HCT116 (cell line): ENCODE measurements around the gene SLC8A1. TPM values are rescaled to one million over a fixed set of nuclear protein-coding genes. Genes with fewer than 3 reads are reported as not detected.

ENCODE experiments used
- ATAC-seq: fragments of 200-7000 bp; cut with Tn5 transposase; 2 replicates; pipeline ENCODE4 v1.9.1; 2020; ENCODE audit warnings: mild to moderate bottlenecking, moderate library complexity
- BruUV-seq: library from RNA; stranded (reverse); fragments of 400-500 nt; replicated peaks from 2 replicates; lab custom pipeline; 2021; lab: Mats Ljungman, UMichigan
- CTCF ChIA-PET: fragments of 300-600 bp; sonication (Branson Sonifier 250); formaldehyde crosslinking; loops from one replicate; lab custom pipeline; 2021; ENCODE audit warnings: antibody characterized with exemption; lab: Charles Lee
- POLR2A ChIA-PET: fragments of 300-600, 350-600 bp; sonication (Branson Sonifier 250); formaldehyde crosslinking; loops from one replicate; lab custom pipeline; 2021; ENCODE audit warnings: antibody characterized with exemption; lab: Charles Lee
- RAD21 ChIA-PET, 2 experiments: fragments of 300-600 bp; sonication (Branson Sonifier 250); formaldehyde crosslinking; loops; one replicate each; lab custom pipeline; 2023; ENCODE audit warnings: low total read pairs in 2 of 2; ENCODE audit not compliant: uncharacterized antibody in 2 of 2, unreplicated experiment in 2 of 2, low non-redundant PET in 1 of 2; lab: Charles Lee
- DNase-seq: peaks from one replicate; pipeline ENCODE4 v3.0.0-alpha.2; 2010; ENCODE audit warnings: low read depth, low spot score
- H2AFZ ChIP-seq: fragments of 200-600 bp; shearing (Covaris generic), sonication (generic); 2 replicates; pipeline ENCODE4 v1.6.1; 2017; ENCODE audit warnings: low read depth, mixed run types, mixed read lengths, antibody characterized with exemption, low read length; ENCODE audit not compliant: poor library complexity, severe bottlenecking
- H3K27ac ChIP-seq: 2 replicates; pipeline ENCODE4 v1.5.1; 2012; ENCODE audit warnings: low read depth, low read length
- H3K27me3 ChIP-seq: fragments of 200-600 bp; sonication (generic); 2 replicates; pipeline ENCODE4 v1.6.1; 2016; ENCODE audit warnings: mixed run types, low read length, mixed read lengths; ENCODE audit not compliant: insufficient read depth
- H3K36me3 ChIP-seq, 2 experiments: fragments of 200-500 bp in 1 of 2; fragments of 200-600 bp in 1 of 2; sonication (Bioruptor generic) in 1 of 2; sonication (generic) in 1 of 2; 2 replicates each; pipeline versions ENCODE4 v1.5.1 to v1.6.1; 2014 to 2016; ENCODE audit warnings: low read length in 2 of 2, inconsistent platforms in 1 of 2, mixed read lengths in 1 of 2, mixed run types in 1 of 2; ENCODE audit not compliant: insufficient read depth in 2 of 2, control insufficient read depth in 1 of 2
- H3K4me1 ChIP-seq, 2 experiments: fragments of 200-600 bp in 1 of 2; sonication (generic) in 1 of 2; 2 replicates each; pipeline versions ENCODE4 v1.5.1 to v1.6.1; 2012 to 2017; ENCODE audit warnings: low read length in 2 of 2, inconsistent platforms in 1 of 2, mild to moderate bottlenecking in 1 of 2, mixed read lengths in 1 of 2, mixed run types in 1 of 2, moderate library complexity in 1 of 2; ENCODE audit not compliant: insufficient read depth in 2 of 2, control insufficient read depth in 1 of 2
- H3K4me2 ChIP-seq: fragments of 200-600 bp; sonication (generic); 2 replicates; pipeline ENCODE4 v1.6.1; 2017; ENCODE audit warnings: mixed run types, low read length, mixed read lengths
- H3K4me3 ChIP-seq, 2 experiments: fragments of 200-600 bp in 1 of 2; sonication (generic) in 1 of 2; replicated peaks in 1 of 2; 2 replicates each; pipeline ENCODE4 v1.5.1; 2011 to 2016; ENCODE audit warnings: low read length in 2 of 2, control low read depth in 1 of 2, low read depth in 1 of 2, mild to moderate bottlenecking in 1 of 2, mixed read lengths in 1 of 2, mixed run types in 1 of 2
- H3K79me2 ChIP-seq: fragments of 200-600 bp; sonication (generic); 2 replicates; pipeline ENCODE4 v1.6.1; 2017; ENCODE audit warnings: mild to moderate bottlenecking, mixed run types, low read length, moderate library complexity, mixed read lengths; ENCODE audit not compliant: insufficient read depth
- H3K9ac ChIP-seq: fragments of 200-600 bp; sonication (generic); 2 replicates; pipeline ENCODE4 v1.6.1; 2016; ENCODE audit warnings: low read length, mixed read lengths
- H3K9me2 ChIP-seq: fragments of 200-600 bp; sonication (generic), shearing (Covaris generic); 2 replicates; pipeline ENCODE4 v1.6.1; 2017; ENCODE audit warnings: mixed run types, mild to moderate bottlenecking, moderate library complexity; ENCODE audit not compliant: insufficient read depth
- H3K9me3 ChIP-seq, 2 experiments: fragments of 200-500 bp in 1 of 2; fragments of 200-600 bp in 1 of 2; sonication (Bioruptor generic) in 1 of 2; sonication (generic) in 1 of 2; 2 replicates each; pipeline ENCODE4 v1.6.1; 2014 to 2017; ENCODE audit warnings: low read length in 2 of 2, mixed read lengths in 2 of 2, inconsistent platforms in 1 of 2, low read depth in 1 of 2, mild to moderate bottlenecking in 1 of 2, mixed run types in 1 of 2, moderate library complexity in 1 of 2; ENCODE audit not compliant: control insufficient read depth in 1 of 2, insufficient read depth in 1 of 2
- H4K20me1 ChIP-seq: fragments of 200-600 bp; sonication (generic), shearing (Covaris generic); 2 replicates; pipeline ENCODE4 v1.6.1; 2017; ENCODE audit warnings: mixed run types, mild to moderate bottlenecking, moderate library complexity; ENCODE audit not compliant: insufficient read depth
- CBX3 ChIP-seq: IDR thresholded peaks from 2 replicates; pipeline ENCODE4 v1.6.1; 2012; ENCODE audit warnings: low read depth
- CEBPB ChIP-seq: IDR thresholded peaks from 2 replicates; pipeline ENCODE4 v1.6.1; 2012; ENCODE audit warnings: low read depth
- EZH2 ChIP-seq: fragments of 200-600 bp; sonication (generic); IDR thresholded peaks from 2 replicates; pipeline ENCODE4 v1.6.1; 2017; ENCODE audit warnings: antibody characterized with exemption, mixed run types
- EZH2phosphoT487 ChIP-seq: fragments of 200-600 bp; IDR thresholded peaks from 2 replicates; pipeline ENCODE4 v1.6.1; 2018; ENCODE audit warnings: antibody characterized with exemption, borderline replicate concordance
- FOSL1 ChIP-seq: IDR thresholded peaks from 2 replicates; pipeline ENCODE4 v1.6.1; 2012; ENCODE audit warnings: low read depth
- JUND ChIP-seq: IDR thresholded peaks from 2 replicates; pipeline ENCODE4 v1.6.1; 2012
- SP1 ChIP-seq: IDR thresholded peaks from 2 replicates; pipeline ENCODE4 v1.6.1; 2012; ENCODE audit warnings: low read depth
- TCF7L2 ChIP-seq: IDR thresholded peaks from 2 replicates; pipeline ENCODE4 v1.7.0; 2011; ENCODE audit warnings: borderline replicate concordance, inconsistent platforms; ENCODE audit not compliant: insufficient read depth, insufficient read length; ENCODE audit errors: extremely low read depth
- YY1 ChIP-seq: IDR thresholded peaks from 2 replicates; pipeline ENCODE4 v1.6.1; 2011; ENCODE audit warnings: low read length, low read depth, moderate library complexity, mild to moderate bottlenecking; ENCODE audit not compliant: insufficient replicate concordance; ENCODE audit errors: extremely low read depth
- ZFX ChIP-seq: fragments of 450-650 bp; IDR thresholded peaks from 2 replicates; pipeline ENCODE4 v1.6.1; 2017
- ZNF274 ChIP-seq: fragments of 200-500 bp; sonication (Bioruptor generic); IDR thresholded peaks from 2 replicates; pipeline ENCODE4 v1.6.1; 2014; ENCODE audit warnings: mild to moderate bottlenecking, low read depth, low read length, inconsistent platforms
- intact Hi-C: fragments of 100-400 bp; cut with micrococcal nuclease; formaldehyde crosslinking; loops from 2 replicates; pipeline ENCODE4 v1.10.0; 2022
- total RNA-seq: library from RNA; stranded (reverse); gene quantifications from one replicate; pipeline ENCODE4 v1.2.1, GENCODE V29; 2021; ENCODE audit not compliant: unreplicated experiment
- TF ChIP-seq, protein P1 (sequence below): IDR thresholded peaks from 2 replicates; pipeline ENCODE4 v1.6.1; 2011; ENCODE audit warnings: mild to moderate bottlenecking, low read length, moderate library complexity; ENCODE audit not compliant: insufficient replicate concordance; ENCODE audit errors: extremely low read depth
- TF ChIP-seq, protein P2 (sequence below), 3 experiments: fragments of 200-600 bp in 1 of 3; sonication (generic) in 1 of 3; IDR thresholded peaks in 2 of 3; conservative IDR thresholded peaks in 1 of 3; 2 replicates each; pipeline ENCODE4 v1.5.1; 2012 to 2017; ENCODE audit warnings: low read depth in 2 of 3, low read length in 2 of 3, antibody characterized with exemption in 1 of 3, borderline replicate concordance in 1 of 3, control low read depth in 1 of 3, mild to moderate bottlenecking in 1 of 3, mixed read lengths in 1 of 3, mixed run types in 1 of 3, moderate library complexity in 1 of 3; ENCODE audit not compliant: insufficient read depth in 1 of 3
- TF ChIP-seq, protein P3 (sequence below): IDR thresholded peaks from 2 replicates; pipeline ENCODE4 v1.6.1; 2012
- TF ChIP-seq, protein P4 (sequence below): IDR thresholded peaks from 2 replicates; pipeline ENCODE4 v1.6.1; 2012; ENCODE audit warnings: low read depth
- TF ChIP-seq, protein P5 (sequence below): IDR thresholded peaks from 2 replicates; pipeline ENCODE4 v1.6.1; 2012

The SLC8A1 gene
- total RNA-seq, 1 experiment from 2014 or later: 0.07 TPM

DNA sequence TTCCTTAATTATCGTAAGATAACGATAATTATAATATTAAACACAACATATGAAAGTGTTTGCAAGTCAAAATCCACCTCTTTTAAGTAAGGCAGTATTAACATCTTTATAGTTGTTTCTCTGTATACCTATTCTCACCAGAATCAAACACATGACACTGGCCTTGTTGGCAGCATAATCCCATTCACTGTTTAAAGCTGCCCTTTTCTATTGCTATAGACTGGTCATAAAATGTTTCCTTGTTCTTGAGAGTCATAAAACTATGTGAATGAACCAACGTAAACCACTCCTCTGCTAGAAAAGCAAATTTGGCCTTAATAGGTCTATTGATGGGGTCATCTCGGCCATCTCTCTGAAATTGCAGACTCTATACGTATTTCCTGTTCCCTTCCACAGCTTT, 293.1 kb downstream of the SLC8A1 start:
- H4K20me1 ChIP-seq: no peaks in the 10 kb centered on the region
- H3K9me2 ChIP-seq: no peaks in the 10 kb centered on the region
- H3K4me3 ChIP-seq: no peak overlapping the region
- H3K9ac ChIP-seq: no peak overlapping the region
- H3K9me3 ChIP-seq: no peaks in the 10 kb centered on the region
- TF ChIP-seq ZFX (no peak), TCF7L2 (no peak), EZH2phosphoT487 (no peak), JUND (no peak), CBX3 (no peak), EZH2 (no peak), FOSL1 (no peak), SP1 (no peak), YY1 (no peak), CEBPB (no peak), ZNF274 (no peak)
- TF ChIP-seq, protein P1, sequence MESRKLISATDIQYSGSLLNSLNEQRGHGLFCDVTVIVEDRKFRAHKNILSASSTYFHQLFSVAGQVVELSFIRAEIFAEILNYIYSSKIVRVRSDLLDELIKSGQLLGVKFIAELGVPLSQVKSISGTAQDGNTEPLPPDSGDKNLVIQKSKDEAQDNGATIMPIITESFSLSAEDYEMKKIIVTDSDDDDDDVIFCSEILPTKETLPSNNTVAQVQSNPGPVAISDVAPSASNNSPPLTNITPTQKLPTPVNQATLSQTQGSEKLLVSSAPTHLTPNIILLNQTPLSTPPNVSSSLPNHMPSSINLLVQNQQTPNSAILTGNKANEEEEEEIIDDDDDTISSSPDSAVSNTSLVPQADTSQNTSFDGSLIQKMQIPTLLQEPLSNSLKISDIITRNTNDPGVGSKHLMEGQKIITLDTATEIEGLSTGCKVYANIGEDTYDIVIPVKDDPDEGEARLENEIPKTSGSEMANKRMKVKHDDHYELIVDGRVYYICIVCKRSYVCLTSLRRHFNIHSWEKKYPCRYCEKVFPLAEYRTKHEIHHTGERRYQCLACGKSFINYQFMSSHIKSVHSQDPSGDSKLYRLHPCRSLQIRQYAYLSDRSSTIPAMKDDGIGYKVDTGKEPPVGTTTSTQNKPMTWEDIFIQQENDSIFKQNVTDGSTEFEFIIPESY: no peak
- TF ChIP-seq, protein P2, sequence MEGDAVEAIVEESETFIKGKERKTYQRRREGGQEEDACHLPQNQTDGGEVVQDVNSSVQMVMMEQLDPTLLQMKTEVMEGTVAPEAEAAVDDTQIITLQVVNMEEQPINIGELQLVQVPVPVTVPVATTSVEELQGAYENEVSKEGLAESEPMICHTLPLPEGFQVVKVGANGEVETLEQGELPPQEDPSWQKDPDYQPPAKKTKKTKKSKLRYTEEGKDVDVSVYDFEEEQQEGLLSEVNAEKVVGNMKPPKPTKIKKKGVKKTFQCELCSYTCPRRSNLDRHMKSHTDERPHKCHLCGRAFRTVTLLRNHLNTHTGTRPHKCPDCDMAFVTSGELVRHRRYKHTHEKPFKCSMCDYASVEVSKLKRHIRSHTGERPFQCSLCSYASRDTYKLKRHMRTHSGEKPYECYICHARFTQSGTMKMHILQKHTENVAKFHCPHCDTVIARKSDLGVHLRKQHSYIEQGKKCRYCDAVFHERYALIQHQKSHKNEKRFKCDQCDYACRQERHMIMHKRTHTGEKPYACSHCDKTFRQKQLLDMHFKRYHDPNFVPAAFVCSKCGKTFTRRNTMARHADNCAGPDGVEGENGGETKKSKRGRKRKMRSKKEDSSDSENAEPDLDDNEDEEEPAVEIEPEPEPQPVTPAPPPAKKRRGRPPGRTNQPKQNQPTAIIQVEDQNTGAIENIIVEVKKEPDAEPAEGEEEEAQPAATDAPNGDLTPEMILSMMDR (IDR thresholded peaks at IDR 0.05 in 2 of 3, conservative IDR thresholded peaks at IDR 0.05 in 1 of 3; ENCODE audit: borderline replicate concordance in 1 of 3, insufficient read depth in 1 of 3, low read depth in 2 of 3, low read length in 2 of 3): no peak
- TF ChIP-seq, protein P3, sequence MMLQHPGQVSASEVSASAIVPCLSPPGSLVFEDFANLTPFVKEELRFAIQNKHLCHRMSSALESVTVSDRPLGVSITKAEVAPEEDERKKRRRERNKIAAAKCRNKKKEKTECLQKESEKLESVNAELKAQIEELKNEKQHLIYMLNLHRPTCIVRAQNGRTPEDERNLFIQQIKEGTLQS: no peak
- TF ChIP-seq, protein P4, sequence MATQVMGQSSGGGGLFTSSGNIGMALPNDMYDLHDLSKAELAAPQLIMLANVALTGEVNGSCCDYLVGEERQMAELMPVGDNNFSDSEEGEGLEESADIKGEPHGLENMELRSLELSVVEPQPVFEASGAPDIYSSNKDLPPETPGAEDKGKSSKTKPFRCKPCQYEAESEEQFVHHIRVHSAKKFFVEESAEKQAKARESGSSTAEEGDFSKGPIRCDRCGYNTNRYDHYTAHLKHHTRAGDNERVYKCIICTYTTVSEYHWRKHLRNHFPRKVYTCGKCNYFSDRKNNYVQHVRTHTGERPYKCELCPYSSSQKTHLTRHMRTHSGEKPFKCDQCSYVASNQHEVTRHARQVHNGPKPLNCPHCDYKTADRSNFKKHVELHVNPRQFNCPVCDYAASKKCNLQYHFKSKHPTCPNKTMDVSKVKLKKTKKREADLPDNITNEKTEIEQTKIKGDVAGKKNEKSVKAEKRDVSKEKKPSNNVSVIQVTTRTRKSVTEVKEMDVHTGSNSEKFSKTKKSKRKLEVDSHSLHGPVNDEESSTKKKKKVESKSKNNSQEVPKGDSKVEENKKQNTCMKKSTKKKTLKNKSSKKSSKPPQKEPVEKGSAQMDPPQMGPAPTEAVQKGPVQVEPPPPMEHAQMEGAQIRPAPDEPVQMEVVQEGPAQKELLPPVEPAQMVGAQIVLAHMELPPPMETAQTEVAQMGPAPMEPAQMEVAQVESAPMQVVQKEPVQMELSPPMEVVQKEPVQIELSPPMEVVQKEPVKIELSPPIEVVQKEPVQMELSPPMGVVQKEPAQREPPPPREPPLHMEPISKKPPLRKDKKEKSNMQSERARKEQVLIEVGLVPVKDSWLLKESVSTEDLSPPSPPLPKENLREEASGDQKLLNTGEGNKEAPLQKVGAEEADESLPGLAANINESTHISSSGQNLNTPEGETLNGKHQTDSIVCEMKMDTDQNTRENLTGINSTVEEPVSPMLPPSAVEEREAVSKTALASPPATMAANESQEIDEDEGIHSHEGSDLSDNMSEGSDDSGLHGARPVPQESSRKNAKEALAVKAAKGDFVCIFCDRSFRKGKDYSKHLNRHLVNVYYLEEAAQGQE: no peak
- TF ChIP-seq, protein P5, sequence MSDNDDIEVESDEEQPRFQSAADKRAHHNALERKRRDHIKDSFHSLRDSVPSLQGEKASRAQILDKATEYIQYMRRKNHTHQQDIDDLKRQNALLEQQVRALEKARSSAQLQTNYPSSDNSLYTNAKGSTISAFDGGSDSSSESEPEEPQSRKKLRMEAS: no peak
- BruUV-seq: no TSS peak
- POLR2A ChIA-PET: no interaction called here
- H3K27ac ChIP-seq: no peak overlapping the region
- no peaks in the 10 kb centered on the region for H3K36me3 ChIP-seq
- DNase-seq (no peak), ATAC-seq (no peak)
- intact Hi-C loops: no loop called here
- CTCF ChIA-PET: no interaction called here
- peaks cover 20% of the 10 kb centered on the region; the same call in 1 of the 2 replicates for H3K27me3 ChIP-seq
- RAD21 ChIA-PET: no interaction called here
- H3K4me1 ChIP-seq: no peaks in the 10 kb centered on the region
- no peaks in the 10 kb centered on the region for H3K79me2 ChIP-seq
- H3K4me2 ChIP-seq: no peak overlapping the region
- H2AFZ ChIP-seq: no peak overlapping the region
